OCI-LY7 (cell line): ENCODE data around the gene GALNT2. TPM values are rescaled to one million over a fixed set of nuclear protein-coding genes. Genes with fewer than 3 reads are reported as not detected.

ENCODE experiments used
- BruUV-seq: library from RNA; stranded (reverse); fragments of 400-500 nt; replicated peaks from 2 replicates; lab custom pipeline; 2021; lab: Mats Ljungman, UMichigan
- CTCF ChIA-PET: fragments of 300-600 bp; sonication (Branson Sonifier 250); formaldehyde crosslinking; loops from one replicate; lab custom pipeline; 2022; ENCODE audit warnings: antibody characterized with exemption; ENCODE audit not compliant: unreplicated experiment; lab: Charles Lee
- POLR2A ChIA-PET: fragments of 300-600 bp; sonication (Branson Sonifier 250); formaldehyde crosslinking; loops from one replicate; lab custom pipeline; 2022; ENCODE audit warnings: antibody characterized with exemption; lab: Charles Lee
- DNase-seq: peaks from one replicate; pipeline ENCODE4 v3.0.0-alpha.2; 2015; ENCODE audit warnings: low spot score
- H2AFZ ChIP-seq: fragments of 200-600 bp; sonication (generic), shearing (Covaris generic); 2 replicates; pipeline ENCODE4 v1.6.1; 2014; ENCODE audit warnings: mild to moderate bottlenecking, antibody characterized with exemption, low read length, moderate library complexity
- H3K27ac ChIP-seq: fragments of 200-600 bp; sonication (generic); 2 replicates; pipeline ENCODE4 v1.5.1; 2014; ENCODE audit warnings: mixed run types, low read depth, mild to moderate bottlenecking, moderate library complexity, low read length, inconsistent platforms; ENCODE audit not compliant: poor library complexity, severe bottlenecking
- H3K36me3 ChIP-seq: fragments of 200-600 bp; sonication (generic); 2 replicates; pipeline ENCODE4 v1.6.1; 2014; ENCODE audit warnings: mild to moderate bottlenecking, antibody characterized with exemption, low read length, moderate library complexity, mixed read lengths; ENCODE audit not compliant: insufficient read depth
- H3K4me1 ChIP-seq: fragments of 200-600 bp; sonication (generic); 2 replicates; pipeline ENCODE4 v1.5.1; 2014; ENCODE audit warnings: mild to moderate bottlenecking, low read length; ENCODE audit not compliant: insufficient read depth, poor library complexity, severe bottlenecking
- H3K4me2 ChIP-seq: fragments of 200-600 bp; sonication (generic); 2 replicates; pipeline ENCODE4 v1.6.1; 2014; ENCODE audit warnings: mild to moderate bottlenecking, low read length
- H3K4me3 ChIP-seq: fragments of 200-600 bp; sonication (generic); 2 replicates; pipeline ENCODE4 v1.5.1; 2014; ENCODE audit warnings: mild to moderate bottlenecking, low read depth, low read length; ENCODE audit not compliant: poor library complexity, severe bottlenecking
- H3K79me2 ChIP-seq: fragments of 200-600 bp; sonication (generic); 2 replicates; pipeline ENCODE4 v1.6.1; 2016; ENCODE audit warnings: low read depth, mild to moderate bottlenecking, low read length, moderate library complexity, mixed read lengths; ENCODE audit not compliant: insufficient read depth
- H3K9me2 ChIP-seq: fragments of 200-600 bp; sonication (generic); 2 replicates; pipeline ENCODE4 v1.6.1; 2016; ENCODE audit warnings: mild to moderate bottlenecking, low read length, mixed read lengths; ENCODE audit not compliant: insufficient read depth
- H3K9me3 ChIP-seq: fragments of 200-600 bp; sonication (generic); 2 replicates; pipeline ENCODE4 v1.6.1; 2014; ENCODE audit warnings: mild to moderate bottlenecking, mixed run types, low read length, mixed read lengths
- H4K20me1 ChIP-seq: fragments of 200-600 bp; sonication (generic); 2 replicates; pipeline ENCODE4 v1.6.1; 2014; ENCODE audit warnings: mild to moderate bottlenecking, antibody characterized with exemption, low read length, moderate library complexity, mixed read lengths; ENCODE audit not compliant: insufficient read depth
- CTCF ChIP-seq: fragments of 200-600 bp; sonication (generic); conservative IDR thresholded peaks from 2 replicates; pipeline ENCODE4 v1.5.1; 2014; ENCODE audit warnings: mild to moderate bottlenecking, antibody characterized with exemption, low read length, moderate library complexity, mixed read lengths
- EZH2phosphoT487 ChIP-seq: fragments of 200-600 bp; sonication (generic); IDR thresholded peaks from 2 replicates; pipeline ENCODE4 v1.6.1; 2018; ENCODE audit warnings: low read depth, borderline replicate concordance, mild to moderate bottlenecking, mixed run types, antibody characterized with exemption, low read length, moderate library complexity, mixed read lengths
- intact Hi-C: fragments of 100-400 bp; cut with micrococcal nuclease; formaldehyde crosslinking; loops from one replicate; pipeline ENCODE4 v1.10.0; 2022; ENCODE audit not compliant: unreplicated experiment
- total RNA-seq, 2 experiments: library from RNA; depleted of rRNA in 1 of 2; stranded (reverse); fragments of >200 nt in 1 of 2; shearing (Covaris generic) in 1 of 2; gene quantifications; 2 replicates each; pipeline ENCODE4 v1.2.3, GENCODE V29; 2014 to 2022

Gene GALNT2
- total RNA-seq, 2 experiments from 2014 or later, result 29.9 to 67.3 TPM

- intact Hi-C loops, result no loop called here
- Histone ChIP-seq H3K79me2 (no peaks in the 10 kb centered on the region), H3K9me3 (no peaks in the 10 kb centered on the region), H3K27ac (no peak overlapping the region), H4K20me1 (no peaks in the 10 kb centered on the region), H3K4me1 (no peaks in the 10 kb centered on the region), H3K9me2 (no peaks in the 10 kb centered on the region), H3K4me2 (no peak overlapping the region), H2AFZ (no peak overlapping the region), H3K4me3 (no peak overlapping the region), H3K36me3 (no peaks in the 10 kb centered on the region)
- TF ChIP-seq EZH2phosphoT487, result no peak
- no peak for TF ChIP-seq CTCF
- CTCF ChIA-PET, result no interaction called here
- DNase-seq, result no peak
- POLR2A ChIA-PET, result interaction anchor here (0.6 to 1.2 kb wide), 4 partner anchors 8 to 80 kb away, joined by 3 to 4 read pairs (median 3); no protein-coding TSS in a partner anchor
- no TSS peak for BruUV-seq
These were observed 36.8 kb upstream of the GALNT2 start for GRCh38 chr1:230030122-230030821.

GRCh38 chr1:230031131-230031530, 35.9 kb upstream of the GALNT2 start:
- Histone ChIP-seq H3K4me1 (no peaks in the 10 kb centered on the region), H3K4me3 (no peak overlapping the region), H4K20me1 (no peaks in the 10 kb centered on the region), H2AFZ (no peak overlapping the region), H3K79me2 (no peaks in the 10 kb centered on the region), H3K27ac (no peak overlapping the region), H3K9me3 (no peaks in the 10 kb centered on the region), H3K9me2 (no peaks in the 10 kb centered on the region), H3K36me3 (no peaks in the 10 kb centered on the region), H3K4me2 (no peak overlapping the region)
- no TSS peak for BruUV-seq
- ChIA-PET CTCF (no interaction called here), POLR2A (interaction anchor here (0.6 to 1.2 kb wide), 3 partner anchors 9 to 12 kb away, joined by 3 to 4 read pairs (median 3); no protein-coding TSS in a partner anchor)
- no peak for DNase-seq
- TF ChIP-seq EZH2phosphoT487, result no peak
- TF ChIP-seq CTCF, result no peak
- intact Hi-C loops, result no loop called here
